BLaER1 treated with 17β-estradiol and CSF1 and Interleukin-3, amounts not matched to agents 10 nM and 100 nM (cell line): ENCODE data around the gene SIPA1L3.
A peak's percentile ranks its signal among the peaks of the same experiment; 100 is the strongest.

ENCODE experiments used
- H3K27ac ChIP-seq, 11 experiments: shearing (Covaris generic); formaldehyde crosslinking; 2 replicates each; pipeline ENCODE4 v1.8.1; 2022
- H3K27me3 ChIP-seq, 11 experiments: shearing (Covaris generic); formaldehyde crosslinking; 2 replicates each; pipeline ENCODE4 v1.8.1; 2022
- H3K36me3 ChIP-seq, 11 experiments: shearing (Covaris generic); formaldehyde crosslinking; 2 replicates each; pipeline ENCODE4 v1.8.1; 2022
- H3K4me1 ChIP-seq, 10 experiments: shearing (Covaris generic); formaldehyde crosslinking; 2 replicates each; pipeline ENCODE4 v1.8.1; 2022
- H3K4me2 ChIP-seq, 11 experiments: shearing (Covaris generic); formaldehyde crosslinking; 2 replicates each; pipeline ENCODE4 v1.8.1; 2022
- H3K4me3 ChIP-seq, 10 experiments: shearing (Covaris generic); formaldehyde crosslinking; 2 replicates each; pipeline ENCODE4 v1.8.1; 2022
- H3K9ac ChIP-seq, 11 experiments: shearing (Covaris generic); formaldehyde crosslinking; 2 replicates each; pipeline ENCODE4 v1.8.1; 2022
- H3K9me3 ChIP-seq, 11 experiments: shearing (Covaris generic); formaldehyde crosslinking; replicated peaks in 1 of 11; 2 replicates each; pipeline ENCODE4 v1.8.1; 2022
- H4K20me1 ChIP-seq, 11 experiments: shearing (Covaris generic); formaldehyde crosslinking; 2 replicates each; pipeline ENCODE4 v1.8.1; 2022
- Cebpa-rat ChIP-seq, 11 experiments: shearing (Covaris generic); IDR thresholded peaks; 2 replicates each; pipeline ENCODE4 v1.8.1; 2022

SIPA1L3 gene

DNA sequence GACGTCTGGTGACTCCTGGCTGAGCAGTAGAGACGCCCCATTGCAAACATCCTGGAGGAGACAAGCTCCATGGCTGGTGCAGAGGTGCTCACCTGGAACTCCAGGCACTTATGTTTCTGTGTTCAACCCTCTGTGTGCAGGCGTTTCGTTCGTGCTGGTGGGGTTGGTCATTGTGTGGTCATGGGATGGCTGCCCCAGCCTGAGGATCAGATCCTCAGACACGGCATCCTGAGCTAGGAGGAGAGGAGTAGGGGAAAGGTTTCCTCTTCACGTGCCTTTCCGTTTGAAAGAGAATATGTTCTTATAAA is 87.8 kb downstream of the SIPA1L3 start:
- Histone ChIP-seq H3K4me3 (no peak overlapping the region), H3K9me3 (peaks cover 0 to 10% (median 0%) of the 10 kb centered on the region in 11 experiments; a peak in 4 of 22 replicates), H3K27ac (no peak overlapping the region), H3K36me3 (peaks cover 0 to 15% (median 7%) of the 10 kb centered on the region in 11 experiments; a peak in 5 of 22 replicates), H3K4me1 (peaks cover 33 to 65% (median 50%) of the 10 kb centered on the region in 10 experiments), H3K27me3 (no peaks in the 10 kb centered on the region), H3K4me2 (peak overlapping the region in 3 of 11 experiments; percentile 3 to 34 (median 16); a peak in 2 of 22 replicates), H3K9ac (no peak overlapping the region), H4K20me1 (peaks cover 0 to 8% (median 0%) of the 10 kb centered on the region in 11 experiments; a peak in 2 of 22 replicates)
- no peak for TF ChIP-seq Cebpa-rat (IDR thresholded peaks at IDR 0.05)

DNA sequence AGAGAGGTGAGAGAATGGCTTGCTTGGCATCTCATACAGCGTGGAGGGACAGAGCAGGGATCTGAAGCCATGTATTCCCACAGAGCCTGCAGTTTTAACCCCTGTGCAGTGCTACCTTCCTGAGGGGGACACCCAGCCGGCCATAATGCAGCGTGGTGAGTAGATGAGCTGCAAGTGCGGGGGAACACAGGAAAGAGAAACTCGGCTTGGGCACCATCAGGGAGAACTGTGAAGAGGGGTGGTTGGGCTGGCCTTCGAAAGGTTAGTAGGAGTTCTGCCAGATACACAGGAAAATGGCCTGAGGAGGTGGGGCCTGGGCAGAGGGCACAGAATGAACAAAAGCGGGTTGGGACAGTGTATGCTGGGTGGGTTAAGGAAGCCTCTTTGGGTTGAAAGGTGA is 88.3 kb downstream of the SIPA1L3 start:
- no peak overlapping the region for H3K9ac ChIP-seq
- no peak for TF ChIP-seq Cebpa-rat (IDR thresholded peaks at IDR 0.05)
- H3K4me2 ChIP-seq, result no peak overlapping the region
- peak overlapping the region in 1 of 11 experiments; percentile 21; a peak in 2 of 22 replicates for H3K27ac ChIP-seq
- peaks cover 0 to 8% (median 0%) of the 10 kb centered on the region in 11 experiments; a peak in 2 of 22 replicates for H4K20me1 ChIP-seq
- peaks cover 0 to 10% (median 0%) of the 10 kb centered on the region in 11 experiments; a peak in 4 of 22 replicates for H3K9me3 ChIP-seq
- H3K4me1 ChIP-seq, result peaks cover 39 to 68% (median 55%) of the 10 kb centered on the region in 10 experiments
- no peaks in the 10 kb centered on the region for H3K27me3 ChIP-seq
- H3K36me3 ChIP-seq, result peaks cover 0 to 15% (median 7%) of the 10 kb centered on the region in 11 experiments; a peak in 5 of 22 replicates
- no peak overlapping the region for H3K4me3 ChIP-seq

DNA sequence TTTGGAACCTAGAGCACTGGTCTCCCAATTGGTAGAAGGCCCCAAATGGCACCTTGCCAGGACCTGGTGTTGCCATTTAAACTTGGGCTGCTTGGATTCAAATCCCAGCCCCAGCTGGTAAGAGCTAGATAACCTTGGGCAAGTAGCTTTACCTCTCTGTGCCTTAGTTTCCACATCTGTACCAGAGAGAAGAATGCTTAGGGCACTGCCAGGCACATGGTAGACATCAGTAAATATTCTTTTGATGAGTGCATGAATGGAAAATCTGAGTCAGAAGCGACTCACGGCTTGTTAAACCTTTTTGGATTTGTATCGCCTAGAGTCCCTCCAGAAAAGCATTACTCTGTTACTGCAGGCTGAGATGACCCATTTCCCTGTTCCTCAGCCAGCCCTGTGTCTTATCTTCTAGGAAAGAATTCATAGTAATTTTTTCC is 90.9 kb downstream of the SIPA1L3 start:
- H3K9ac ChIP-seq, result peak overlapping the region in 3 of 11 experiments; percentile 58 to 63 (median 61); a peak in 1 of 22 replicates
- H3K4me3 ChIP-seq, result no peak overlapping the region
- no peaks in the 10 kb centered on the region; a peak in 1 of 22 replicates for H4K20me1 ChIP-seq
- no peak for TF ChIP-seq Cebpa-rat (IDR thresholded peaks at IDR 0.05)
- H3K4me1 ChIP-seq, result peaks cover 41 to 71% (median 62%) of the 10 kb centered on the region in 10 experiments
- peak overlapping the region; percentile 42 to 88 (median 83); a peak in 21 of 22 replicates for H3K4me2 ChIP-seq
- H3K36me3 ChIP-seq, result peaks cover 0 to 15% (median 7%) of the 10 kb centered on the region in 11 experiments; a peak in 5 of 22 replicates
- peak overlapping the region in 6 of 11 experiments; percentile 71 to 81 (median 74); a peak in 9 of 22 replicates for H3K27ac ChIP-seq
- peaks cover 0 to 10% (median 0%) of the 10 kb centered on the region in 11 experiments; a peak in 4 of 22 replicates for H3K9me3 ChIP-seq
- no peaks in the 10 kb centered on the region for H3K27me3 ChIP-seq

DNA sequence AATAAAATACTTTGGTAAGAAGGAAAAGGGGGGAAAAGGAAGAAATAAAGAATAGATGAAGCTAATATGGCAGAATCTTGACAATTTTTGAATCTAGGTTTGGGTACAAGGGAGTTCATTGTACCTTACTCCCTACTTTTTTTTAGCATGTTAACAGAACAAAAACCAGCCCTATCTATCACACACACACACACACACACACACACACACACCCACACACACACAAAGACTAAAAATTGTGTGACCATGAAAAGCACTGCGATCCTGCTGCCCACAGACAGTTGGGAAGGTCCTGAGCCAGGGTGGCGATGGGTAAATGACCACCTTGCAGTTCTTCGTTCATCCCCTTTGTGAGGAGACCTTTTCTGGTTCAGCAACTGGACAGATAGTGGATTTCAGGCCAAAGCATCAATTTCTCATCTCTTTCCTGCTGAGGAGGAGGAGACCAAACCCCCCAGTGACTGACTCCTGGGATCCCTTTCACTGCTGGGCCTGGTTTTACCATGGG is 91.8 kb downstream of the SIPA1L3 start:
- H3K9ac ChIP-seq, result peak overlapping the region in 10 of 11 experiments; percentile 7 to 68 (median 57); a peak in 16 of 22 replicates
- no peaks in the 10 kb centered on the region; a peak in 1 of 22 replicates for H4K20me1 ChIP-seq
- peaks cover 50 to 75% (median 67%) of the 10 kb centered on the region in 10 experiments for H3K4me1 ChIP-seq
- peak overlapping the region in 7 of 10 experiments; percentile 6 to 37 (median 31); a peak in 7 of 20 replicates for H3K4me3 ChIP-seq
- H3K4me2 ChIP-seq, result peak overlapping the region; percentile 79 to 88 (median 84)
- no peak for TF ChIP-seq Cebpa-rat (IDR thresholded peaks at IDR 0.05)
- H3K27me3 ChIP-seq, result no peaks in the 10 kb centered on the region
- peaks cover 0 to 10% (median 0%) of the 10 kb centered on the region in 11 experiments; a peak in 4 of 22 replicates for H3K9me3 ChIP-seq
- H3K36me3 ChIP-seq, result peaks cover 0 to 15% (median 7%) of the 10 kb centered on the region in 11 experiments; a peak in 5 of 22 replicates
- peak overlapping the region in 9 of 11 experiments; percentile 56 to 81 (median 73); a peak in 18 of 22 replicates for H3K27ac ChIP-seq

DNA sequence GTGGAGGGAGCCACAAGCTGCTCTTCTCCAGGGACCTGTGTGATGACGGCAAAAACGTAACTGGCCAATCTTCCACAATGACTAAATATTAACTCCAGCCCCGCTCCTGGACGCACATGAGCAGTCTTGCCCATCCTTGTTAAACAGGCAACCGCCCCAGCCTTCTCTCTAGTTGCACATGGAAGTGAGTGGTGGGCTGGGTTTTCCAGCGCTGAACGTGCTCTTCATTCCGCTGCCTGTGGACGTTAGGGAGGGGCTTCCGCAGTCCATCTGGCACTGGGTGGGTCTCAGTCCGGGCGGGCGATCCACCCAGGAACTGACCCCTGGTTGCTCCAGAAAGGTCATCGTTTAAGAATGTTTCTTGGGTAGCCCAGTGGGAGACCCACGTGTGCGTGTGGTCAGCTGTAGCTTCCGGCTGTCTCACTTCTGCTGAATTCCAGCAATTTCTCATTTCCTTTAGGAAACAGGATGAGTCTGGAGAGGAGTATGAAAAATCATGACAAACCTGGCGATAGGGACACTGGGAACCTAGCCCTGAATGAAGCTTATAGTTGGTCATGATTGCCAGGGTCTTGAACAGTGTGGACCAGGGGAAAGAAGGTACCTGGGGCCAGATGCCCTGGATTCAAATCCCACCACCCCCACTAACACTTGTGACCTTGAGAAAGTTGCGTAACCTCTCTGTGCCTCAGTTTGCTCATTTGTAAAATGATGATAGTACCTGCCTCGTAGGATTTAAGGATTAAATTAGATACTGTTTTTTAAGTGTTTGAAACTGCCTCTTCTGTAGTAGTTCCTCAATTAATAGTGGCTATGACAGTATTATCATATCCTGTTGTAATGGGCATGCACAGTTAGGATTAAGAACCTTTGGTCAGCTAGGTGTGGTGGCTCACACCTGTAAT is 92.6 kb downstream of the SIPA1L3 start:
- H3K27ac ChIP-seq, result peak overlapping the region in 9 of 11 experiments; percentile 56 to 81 (median 73); a peak in 18 of 22 replicates
- no peaks in the 10 kb centered on the region for H3K27me3 ChIP-seq
- H3K9me3 ChIP-seq, result peaks cover 0 to 10% (median 0%) of the 10 kb centered on the region in 11 experiments; a peak in 4 of 22 replicates

DNA sequence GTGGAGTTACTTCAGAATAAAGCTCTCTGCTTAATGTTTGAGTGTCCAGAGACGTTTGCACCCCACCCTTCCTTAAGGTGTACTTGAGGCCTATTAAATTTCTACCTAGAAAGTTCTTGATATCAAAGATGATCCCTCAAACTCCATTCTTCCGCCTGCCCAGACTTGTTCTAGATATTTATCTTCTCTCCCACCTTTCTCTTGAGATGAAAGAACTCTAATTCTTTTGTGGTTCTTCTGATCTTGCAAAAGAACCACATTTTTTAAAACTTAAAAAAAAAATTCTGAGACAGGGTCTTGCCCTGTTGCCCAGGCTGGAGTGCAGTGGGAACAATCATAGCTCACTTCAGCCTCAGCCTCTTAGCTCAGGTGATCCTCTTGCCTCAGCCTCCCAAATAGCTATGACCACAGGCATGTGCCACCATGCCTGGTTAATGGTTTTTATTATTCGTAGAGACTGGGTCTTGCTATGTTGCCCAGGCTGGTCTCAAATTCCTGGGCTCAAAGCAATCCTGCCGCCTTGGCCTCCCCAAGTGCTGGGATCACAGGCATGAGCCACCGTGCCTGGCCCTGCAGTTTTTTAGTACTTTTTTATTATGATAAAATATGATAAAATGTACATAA is 94.3 kb downstream of the SIPA1L3 start:
- no peaks in the 10 kb centered on the region for H3K9me3 ChIP-seq
- 0 out of 22 replicates have a peak overlapping the region, but pooled peaks of 1 of the 11 experiments have one; percentile 6 for H3K9ac ChIP-seq
- no peaks in the 10 kb centered on the region for H3K36me3 ChIP-seq
- H3K4me3 ChIP-seq, result no peak overlapping the region
- peak overlapping the region in 10 of 11 experiments; percentile 6 to 44 (median 16); a peak in 10 of 22 replicates for H3K4me2 ChIP-seq
- H3K27ac ChIP-seq, result peak overlapping the region in 6 of 11 experiments; percentile 40 to 99 (median 52); a peak in 11 of 22 replicates
- peaks cover 71 to 88% (median 81%) of the 10 kb centered on the region in 10 experiments for H3K4me1 ChIP-seq
- no peak for TF ChIP-seq Cebpa-rat (IDR thresholded peaks at IDR 0.05)
- H3K27me3 ChIP-seq, result no peaks in the 10 kb centered on the region
- no peaks in the 10 kb centered on the region for H4K20me1 ChIP-seq

More for the DNA sequence above, 92.6 kb downstream of the SIPA1L3 start:
- peak overlapping the region in 10 of 11 experiments; percentile 7 to 68 (median 57); a peak in 17 of 22 replicates for H3K9ac ChIP-seq
- H4K20me1 ChIP-seq, result no peaks in the 10 kb centered on the region; a peak in 1 of 22 replicates
- peaks cover 0 to 9% (median 5%) of the 10 kb centered on the region in 11 experiments; a peak in 5 of 22 replicates for H3K36me3 ChIP-seq
- H3K4me2 ChIP-seq, result peak overlapping the region; percentile 79 to 88 (median 84)
- peak overlapping the region in 8 of 10 experiments; percentile 6 to 37 (median 27); a peak in 11 of 20 replicates for H3K4me3 ChIP-seq
- TF ChIP-seq Cebpa-rat (IDR thresholded peaks at IDR 0.05), result peak in 7 of 11 experiments; percentile 38 to 85 (median 51); a peak in 10 of 22 replicates
- peaks cover 55 to 73% (median 66%) of the 10 kb centered on the region in 10 experiments for H3K4me1 ChIP-seq

DNA sequence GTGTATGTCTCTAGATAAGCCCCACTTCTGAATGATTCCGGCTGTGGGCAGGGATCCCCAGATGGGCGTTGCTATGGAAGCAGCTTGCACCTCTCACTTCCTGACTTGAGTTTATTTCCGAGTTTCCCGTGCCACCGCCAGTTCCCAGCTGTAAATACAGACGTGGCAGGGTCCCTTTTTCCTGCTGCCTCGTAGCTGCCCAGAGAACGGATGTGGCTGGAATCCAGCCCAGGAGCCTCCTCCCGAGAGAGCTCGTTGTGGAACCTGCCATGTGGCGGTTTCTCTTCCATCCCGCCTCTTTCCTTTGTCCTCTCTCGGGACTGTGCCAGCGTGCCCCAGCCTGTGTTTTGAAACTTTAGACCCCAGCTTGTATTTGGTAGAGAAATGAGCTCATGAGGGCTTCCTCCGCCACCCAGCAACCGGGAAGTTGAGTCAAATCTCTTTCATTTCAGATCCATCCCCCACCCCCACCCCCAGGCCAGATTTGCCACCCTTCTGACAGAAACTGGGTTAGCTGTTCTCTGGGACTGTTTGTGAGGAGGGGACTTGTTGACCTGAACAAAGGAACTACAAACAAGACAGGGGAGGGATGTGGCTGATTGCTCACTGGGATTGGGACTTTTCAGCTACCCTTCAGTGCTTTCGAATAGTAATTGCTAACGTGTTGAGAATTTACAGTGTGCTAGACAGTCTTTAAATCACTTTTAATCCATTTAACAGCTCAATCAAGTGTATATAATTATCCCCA is 96.6 kb downstream of the SIPA1L3 start:
- H3K4me2 ChIP-seq, result peak overlapping the region; percentile 91 to 99 (median 97)
- H3K27me3 ChIP-seq, result no peaks in the 10 kb centered on the region
- no peaks in the 10 kb centered on the region for H4K20me1 ChIP-seq
- peak in 4 of 11 experiments; percentile 51 to 89 (median 77); a peak in 6 of 22 replicates for TF ChIP-seq Cebpa-rat (IDR thresholded peaks at IDR 0.05)
- peak overlapping the region; percentile 49 to 68 (median 61) for H3K4me3 ChIP-seq
- H3K36me3 ChIP-seq, result peaks cover 0 to 3% (median 0%) of the 10 kb centered on the region in 11 experiments; a peak in 1 of 22 replicates
- H3K9me3 ChIP-seq, result no peaks in the 10 kb centered on the region
- peak overlapping the region; percentile 59 to 99 (median 98); a peak in 21 of 22 replicates for H3K27ac ChIP-seq
- H3K4me1 ChIP-seq, result peaks cover 68 to 92% (median 91%) of the 10 kb centered on the region in 10 experiments
- H3K9ac ChIP-seq, result peak overlapping the region; percentile 73 to 94 (median 91)
